Cortex of kidney (tissue), 1 donor: ENCODE measurements around the gene LAMA3.

Experiments
- DNase-seq: peaks from one replicate; lab custom pipeline; 2025; lab: John Stamatoyannopoulos, UW

LAMA3 gene

DNA sequence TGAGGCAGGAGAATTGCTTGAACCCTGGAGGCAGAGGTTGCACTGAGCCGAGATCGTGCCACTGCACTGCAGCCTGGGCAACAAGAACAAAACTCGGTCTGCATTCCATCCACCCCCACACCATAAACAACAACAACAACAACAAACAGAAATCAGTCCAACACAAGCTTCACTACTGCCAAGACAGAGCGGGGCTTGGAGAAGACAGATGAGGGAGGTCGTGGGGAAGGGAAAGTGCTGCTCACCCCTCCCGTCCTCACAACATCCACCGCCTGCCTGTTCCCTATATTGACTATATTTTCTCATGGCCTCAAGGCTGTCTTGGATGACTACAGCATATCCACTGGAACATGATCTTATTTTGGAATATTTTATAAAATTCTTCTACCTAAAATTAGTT is 187.7 kb downstream of the LAMA3 start:
- DNase-seq = no peak

- DNase-seq = no peak
These were observed 188.1 kb downstream of the LAMA3 start for GRCh38 chr18:23877371-23877770.

DNA sequence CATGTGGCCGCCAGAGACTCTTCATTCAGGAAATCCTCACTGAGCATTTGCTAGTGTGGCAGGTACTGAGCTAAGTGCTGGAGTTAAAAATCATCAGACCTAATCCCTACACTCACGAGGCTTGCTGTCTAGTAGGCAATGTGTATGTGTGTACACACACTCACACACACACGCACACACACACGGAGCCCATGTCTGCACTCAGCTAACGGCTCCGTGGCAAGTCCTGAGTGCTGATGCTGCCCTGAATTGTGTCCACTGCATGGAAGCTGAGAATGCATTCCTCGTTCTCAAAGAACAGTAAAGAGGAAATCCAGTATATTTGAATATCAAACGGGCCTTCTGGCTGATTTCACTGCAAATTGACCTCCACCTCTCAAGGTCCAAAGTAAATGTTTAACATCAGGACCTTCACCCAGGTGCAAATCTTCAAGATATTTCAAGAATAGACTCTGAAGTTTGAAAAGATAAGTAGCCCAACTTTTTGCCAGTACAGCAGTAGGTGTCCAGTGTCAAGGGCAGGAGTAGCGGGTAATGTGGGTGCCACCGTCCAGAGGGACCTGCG is 189.2 kb downstream of the LAMA3 start:
- no peak for DNase-seq

- DNase-seq = no peak
These were observed 189.9 kb downstream of the LAMA3 start for GRCh38 chr18:23879126-23879525.

DNA sequence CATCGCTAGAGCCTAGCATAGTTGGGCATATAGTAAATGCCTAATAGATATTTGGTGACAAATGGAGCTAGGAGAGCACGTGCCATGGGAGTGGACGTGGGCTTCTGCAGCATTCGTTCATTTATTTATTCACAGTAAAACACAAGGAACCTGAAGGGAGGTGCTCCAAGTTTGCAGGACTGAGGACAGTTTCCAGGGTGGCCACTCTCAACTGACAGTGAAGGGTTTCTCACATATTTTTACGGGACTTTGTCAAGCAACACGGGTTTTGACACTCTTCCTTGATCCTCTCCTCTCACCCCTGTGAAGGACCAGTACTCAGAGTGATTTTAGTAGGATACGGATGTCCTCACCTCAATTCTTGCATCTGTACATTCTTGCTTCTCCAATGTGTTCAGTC is 190.3 kb downstream of the LAMA3 start:
- no peak for DNase-seq

DNA sequence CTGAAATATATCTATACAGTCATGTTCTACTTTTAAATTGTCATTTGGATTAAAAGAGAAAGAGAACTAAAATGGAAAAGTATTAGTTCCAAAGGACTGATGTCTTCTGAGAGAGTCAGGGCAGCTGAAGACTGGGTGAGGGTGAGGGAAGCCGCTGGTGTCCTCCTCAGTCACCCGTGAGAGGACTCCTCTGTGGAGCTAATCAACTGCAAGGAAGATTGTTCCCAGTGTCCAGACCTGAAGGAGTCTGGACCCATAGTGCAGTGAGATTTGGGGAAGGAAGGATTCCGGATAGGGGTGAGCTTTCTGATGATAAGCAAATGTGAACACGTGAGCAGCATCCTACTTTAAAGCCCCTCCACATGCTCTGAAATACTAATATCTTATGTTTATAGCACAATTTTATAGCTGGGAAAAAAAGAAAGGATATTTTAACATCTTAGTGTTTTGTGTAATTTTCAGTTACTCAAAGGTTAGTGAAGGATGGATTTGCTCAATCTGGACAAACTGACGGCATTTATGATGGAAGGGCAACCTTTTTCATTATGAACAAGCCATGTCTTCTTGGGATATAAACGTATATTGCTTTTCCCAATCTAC is 190.8 kb downstream of the LAMA3 start:
- DNase-seq = no peak

DNA sequence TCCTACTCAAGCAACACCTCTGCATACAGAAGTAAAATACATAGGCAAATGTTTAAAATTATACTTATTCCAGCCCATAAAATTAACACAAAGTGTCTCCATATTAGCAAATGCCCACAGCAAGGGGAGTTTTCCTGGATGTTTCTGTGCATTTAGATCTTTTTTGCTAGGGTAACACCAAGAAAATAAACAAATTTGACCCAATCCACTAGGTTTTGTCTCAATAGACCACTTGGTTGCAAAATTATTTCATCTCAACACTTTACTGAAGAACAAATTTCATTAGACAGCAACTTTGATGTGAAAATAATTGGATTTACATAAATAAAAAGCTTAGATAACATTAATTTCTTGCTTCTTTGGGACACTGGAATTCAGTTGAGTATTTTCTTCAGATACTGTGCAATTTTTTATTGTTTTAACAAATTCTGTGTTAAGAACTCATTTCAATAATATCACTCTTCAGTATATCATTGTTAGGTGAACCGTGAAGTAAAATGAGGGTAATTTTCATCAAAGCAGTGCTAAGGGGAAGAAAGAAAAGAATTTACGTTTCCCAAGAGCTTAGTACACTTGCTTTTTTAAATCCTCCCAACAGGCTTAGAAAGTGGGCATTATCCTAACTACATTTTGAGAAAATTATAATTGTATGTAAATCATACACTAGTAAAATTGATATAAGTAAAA is 191.8 kb downstream of the LAMA3 start:
- no peak for DNase-seq

DNA sequence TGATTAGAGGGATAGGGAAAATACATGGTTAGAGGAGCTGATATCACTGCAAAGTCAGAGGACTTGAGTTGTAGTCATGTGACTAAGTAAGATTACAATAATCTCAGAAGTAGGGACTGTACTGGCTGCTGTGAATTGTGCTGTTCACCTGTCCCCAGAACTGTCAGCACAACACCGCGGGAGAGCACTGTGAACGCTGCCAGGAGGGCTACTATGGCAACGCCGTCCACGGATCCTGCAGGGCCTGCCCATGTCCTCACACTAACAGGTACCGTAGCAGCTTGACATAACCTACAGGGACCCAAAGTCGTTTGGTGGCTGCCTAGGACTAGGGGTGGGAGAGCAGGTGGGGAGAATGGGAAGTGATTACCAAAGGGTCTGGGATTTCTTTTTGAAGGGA is 192.5 kb downstream of the LAMA3 start:
- DNase-seq = no peak

GRCh38 chr18:23882616-23883276 is 193.5 kb downstream of the LAMA3 start:
- DNase-seq = no peak

DNA sequence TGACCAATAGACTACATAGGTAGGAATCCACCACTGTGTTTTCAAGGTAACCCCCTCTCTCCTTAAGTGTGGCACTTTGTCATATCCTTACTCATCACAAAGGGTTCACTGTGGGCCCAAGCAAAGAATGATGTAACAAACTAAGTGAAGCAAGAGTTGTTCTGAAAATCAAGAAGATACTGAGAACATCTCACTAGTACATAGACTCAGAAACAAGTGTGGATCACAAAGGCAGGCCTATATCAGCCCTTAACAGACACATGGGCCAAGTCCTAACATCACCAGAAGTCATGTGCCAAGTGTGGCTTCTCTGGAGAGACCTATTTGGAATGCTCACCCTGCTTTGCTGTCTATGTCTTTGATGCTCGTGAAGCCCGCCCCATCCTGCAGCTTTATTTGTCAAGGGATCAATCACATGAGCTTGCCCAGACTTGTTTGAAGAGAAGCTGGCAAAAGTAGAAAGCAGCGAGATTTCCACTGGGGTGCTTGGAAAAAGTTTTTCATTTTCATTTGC is 194.1 kb downstream of the LAMA3 start:
- DNase-seq = no peak

- DNase-seq = no peak
These were observed 195.6 kb downstream of the LAMA3 start for GRCh38 chr18:23884681-23885375.

- no peak for DNase-seq
These were observed 196.5 kb downstream of the LAMA3 start for GRCh38 chr18:23885750-23886149.

DNA sequence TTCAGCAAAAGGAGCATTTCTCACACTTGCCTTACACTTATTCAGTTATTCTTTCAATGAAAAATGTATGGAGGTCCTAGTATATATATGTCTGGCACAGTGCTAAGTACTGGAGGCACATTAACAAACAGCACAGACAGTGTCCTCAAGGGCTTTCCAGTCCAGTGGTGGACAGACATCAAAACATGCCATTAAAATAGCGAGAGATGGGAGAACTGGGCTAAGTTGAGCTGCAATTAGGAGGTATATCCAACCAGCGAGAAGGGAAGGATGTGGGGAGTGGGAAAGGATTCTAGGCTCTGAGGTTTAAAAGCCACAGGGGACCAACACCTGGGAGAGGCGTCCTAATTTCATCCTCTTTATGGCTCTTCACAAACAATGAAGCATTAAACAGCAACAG is 197.8 kb downstream of the LAMA3 start:
- no peak for DNase-seq

GRCh38 chr18:23887493-23887892 is 198.2 kb downstream of the LAMA3 start:
- DNase-seq = no peak

DNA sequence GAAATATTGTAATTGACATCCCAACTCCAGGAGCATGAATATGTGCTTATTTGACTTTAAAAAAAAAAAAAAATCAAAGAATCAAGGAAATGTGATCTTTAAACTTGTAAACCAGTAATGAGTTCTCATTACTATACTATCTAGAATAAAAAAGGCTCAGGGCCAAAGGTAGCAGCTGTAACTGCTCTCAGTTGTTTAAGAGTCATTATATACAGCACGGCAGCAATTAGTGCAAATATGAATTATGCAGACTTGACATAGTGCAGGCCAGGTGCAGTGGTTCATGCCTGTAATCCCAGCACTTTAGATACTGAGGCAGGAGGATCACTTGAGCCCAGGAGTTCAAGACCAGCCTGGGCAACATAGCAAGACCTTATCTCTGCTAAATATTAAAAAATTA is 199.6 kb downstream of the LAMA3 start:
- DNase-seq = no peak

DNA sequence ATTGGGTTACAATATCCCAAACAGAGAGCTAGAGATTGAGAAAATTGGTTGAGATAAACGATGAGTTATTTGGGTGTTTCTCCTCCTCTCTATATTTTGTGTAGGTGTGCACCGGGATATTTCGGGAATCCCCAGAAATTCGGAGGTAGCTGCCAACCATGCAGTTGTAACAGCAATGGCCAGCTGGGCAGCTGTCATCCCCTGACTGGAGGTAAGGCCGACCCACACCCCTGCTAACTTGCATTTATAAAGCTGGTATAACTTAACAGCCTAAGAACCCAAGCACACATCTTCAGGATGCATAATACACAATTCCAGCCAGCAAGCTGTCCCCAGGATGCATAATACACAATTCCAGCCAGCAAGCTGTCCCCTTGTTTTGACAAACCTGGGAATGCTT is 200.7 kb downstream of the LAMA3 start:
- no peak for DNase-seq

DNA sequence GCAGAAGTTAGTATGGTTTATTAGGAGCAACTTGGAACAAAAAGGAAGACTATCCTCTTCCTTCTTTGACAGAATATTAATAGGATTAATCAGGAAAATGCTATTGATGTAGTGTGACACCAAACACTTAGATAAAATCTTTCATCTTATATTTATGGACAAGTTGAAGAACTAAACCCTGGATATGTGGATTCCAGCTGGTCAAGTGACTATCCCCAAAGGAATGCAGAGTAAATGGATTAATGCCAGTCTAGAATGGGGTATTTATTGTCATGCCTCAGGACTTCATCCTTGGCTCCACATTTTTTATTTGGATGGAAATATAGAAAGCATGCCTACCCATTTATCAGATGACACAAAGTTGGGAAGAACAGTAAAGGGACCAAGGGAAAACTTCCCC is 201.3 kb downstream of the LAMA3 start:
- no peak for DNase-seq

DNA sequence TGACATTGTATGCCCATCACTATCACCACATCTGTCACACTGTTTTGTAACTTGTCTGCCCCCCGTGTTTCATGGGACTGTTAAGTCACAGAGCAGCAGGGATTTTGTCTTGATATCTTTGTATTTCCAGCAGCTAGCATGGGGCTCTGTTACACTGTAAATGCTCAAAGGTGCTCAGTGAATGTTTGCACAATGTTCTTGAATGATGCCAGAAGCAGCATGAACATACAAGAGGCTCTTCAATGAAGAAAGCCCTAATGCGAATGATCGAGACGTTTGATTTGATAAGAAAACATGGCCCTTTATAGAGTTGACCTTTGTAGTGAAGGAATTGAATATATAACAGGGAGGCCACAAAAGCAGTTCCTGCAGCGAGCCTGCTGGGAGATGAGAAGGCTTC is 204.4 kb downstream of the LAMA3 start:
- no peak for DNase-seq

GRCh38 chr18:23894661-23895175 is 205.5 kb downstream of the LAMA3 start:
- no peak for DNase-seq

- DNase-seq = no peak
These were observed 208.0 kb downstream of the LAMA3 start for GRCh38 chr18:23897291-23897690.

GRCh38 chr18:23897733-23898132 is 208.5 kb downstream of the LAMA3 start:
- DNase-seq = no peak

- DNase-seq = no peak
These were observed 211.7 kb downstream of the LAMA3 start for GRCh38 chr18:23900994-23901393.
